ENCODE data around the gene HINFP.

GRCh38 chr11:119078675-119079420, 42.5 kb upstream of the HINFP start:
- TF ChIP-seq, protein P1, sequence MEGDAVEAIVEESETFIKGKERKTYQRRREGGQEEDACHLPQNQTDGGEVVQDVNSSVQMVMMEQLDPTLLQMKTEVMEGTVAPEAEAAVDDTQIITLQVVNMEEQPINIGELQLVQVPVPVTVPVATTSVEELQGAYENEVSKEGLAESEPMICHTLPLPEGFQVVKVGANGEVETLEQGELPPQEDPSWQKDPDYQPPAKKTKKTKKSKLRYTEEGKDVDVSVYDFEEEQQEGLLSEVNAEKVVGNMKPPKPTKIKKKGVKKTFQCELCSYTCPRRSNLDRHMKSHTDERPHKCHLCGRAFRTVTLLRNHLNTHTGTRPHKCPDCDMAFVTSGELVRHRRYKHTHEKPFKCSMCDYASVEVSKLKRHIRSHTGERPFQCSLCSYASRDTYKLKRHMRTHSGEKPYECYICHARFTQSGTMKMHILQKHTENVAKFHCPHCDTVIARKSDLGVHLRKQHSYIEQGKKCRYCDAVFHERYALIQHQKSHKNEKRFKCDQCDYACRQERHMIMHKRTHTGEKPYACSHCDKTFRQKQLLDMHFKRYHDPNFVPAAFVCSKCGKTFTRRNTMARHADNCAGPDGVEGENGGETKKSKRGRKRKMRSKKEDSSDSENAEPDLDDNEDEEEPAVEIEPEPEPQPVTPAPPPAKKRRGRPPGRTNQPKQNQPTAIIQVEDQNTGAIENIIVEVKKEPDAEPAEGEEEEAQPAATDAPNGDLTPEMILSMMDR (IDR thresholded peaks at IDR 0.05; ENCODE audit: insufficient read depth, low read length) = no peak
- no peak for TF ChIP-seq SPI1 (IDR thresholded peaks at IDR 0.05; ENCODE audit: borderline replicate concordance, low read depth)
- no peak for TF ChIP-seq REST (IDR thresholded peaks at IDR 0.05; ENCODE audit: insufficient replicate concordance, low read depth)
- TF ChIP-seq GABPA (IDR thresholded peaks at IDR 0.05; ENCODE audit: low read depth) = no peak

Measured in HL-60 (cell line).